ENCODE measurements around the gene DDX10. TPM values are rescaled to one million over a fixed set of nuclear protein-coding genes. Genes with fewer than 3 reads are reported as not detected.

Gene DDX10
- total and polyA plus RNA-seq, 7 donors = 10.0 to 18.0 (median 11.4) TPM

DNA sequence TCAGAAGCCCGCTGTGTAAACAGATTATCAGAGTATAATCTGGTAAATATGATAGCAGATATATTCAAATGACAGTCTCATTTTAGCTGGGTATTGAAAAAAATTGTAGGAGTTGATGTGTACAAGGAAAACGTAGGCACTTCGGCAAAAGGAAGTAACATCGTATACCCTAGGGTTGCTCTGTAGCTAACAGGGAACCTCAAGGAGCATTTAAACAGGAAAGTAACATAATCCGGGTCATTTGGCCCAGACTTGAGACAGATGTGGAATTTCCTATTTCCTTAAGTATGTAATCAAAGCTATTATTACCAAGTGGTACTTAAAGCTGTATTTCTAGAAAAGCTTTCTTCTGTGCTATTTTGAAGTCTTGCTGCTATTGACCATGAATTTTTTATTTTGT, 215.6 kb downstream of the DDX10 start:
- ATAC-seq (no peak), DNase-seq (no peak)
- Histone ChIP-seq H3K36me3 (ENCODE audit: insufficient read depth in 1 of 2, low read depth in 1 of 2) (no peaks in the 10 kb centered on the region), H3K9me3 (no peaks in the 10 kb centered on the region), H3K4me3 (no peak overlapping the region), H3K4me1 (peaks cover 5% of the 10 kb centered on the region), H3K27ac (no peak overlapping the region), H3K27me3 (ENCODE audit: insufficient read depth in 3 of 3, low read length in 2 of 3) (no peaks in the 10 kb centered on the region)
- intact Hi-C loops (cut with DNase I) = no loop called here
- WGBS, 3 donors = 52 to 57% (median 55%) methylated on average over 5 of the region's 5 CpGs
- TF ChIP-seq, protein P1, sequence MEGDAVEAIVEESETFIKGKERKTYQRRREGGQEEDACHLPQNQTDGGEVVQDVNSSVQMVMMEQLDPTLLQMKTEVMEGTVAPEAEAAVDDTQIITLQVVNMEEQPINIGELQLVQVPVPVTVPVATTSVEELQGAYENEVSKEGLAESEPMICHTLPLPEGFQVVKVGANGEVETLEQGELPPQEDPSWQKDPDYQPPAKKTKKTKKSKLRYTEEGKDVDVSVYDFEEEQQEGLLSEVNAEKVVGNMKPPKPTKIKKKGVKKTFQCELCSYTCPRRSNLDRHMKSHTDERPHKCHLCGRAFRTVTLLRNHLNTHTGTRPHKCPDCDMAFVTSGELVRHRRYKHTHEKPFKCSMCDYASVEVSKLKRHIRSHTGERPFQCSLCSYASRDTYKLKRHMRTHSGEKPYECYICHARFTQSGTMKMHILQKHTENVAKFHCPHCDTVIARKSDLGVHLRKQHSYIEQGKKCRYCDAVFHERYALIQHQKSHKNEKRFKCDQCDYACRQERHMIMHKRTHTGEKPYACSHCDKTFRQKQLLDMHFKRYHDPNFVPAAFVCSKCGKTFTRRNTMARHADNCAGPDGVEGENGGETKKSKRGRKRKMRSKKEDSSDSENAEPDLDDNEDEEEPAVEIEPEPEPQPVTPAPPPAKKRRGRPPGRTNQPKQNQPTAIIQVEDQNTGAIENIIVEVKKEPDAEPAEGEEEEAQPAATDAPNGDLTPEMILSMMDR (IDR thresholded peaks at IDR 0.05) = no peak

DNA sequence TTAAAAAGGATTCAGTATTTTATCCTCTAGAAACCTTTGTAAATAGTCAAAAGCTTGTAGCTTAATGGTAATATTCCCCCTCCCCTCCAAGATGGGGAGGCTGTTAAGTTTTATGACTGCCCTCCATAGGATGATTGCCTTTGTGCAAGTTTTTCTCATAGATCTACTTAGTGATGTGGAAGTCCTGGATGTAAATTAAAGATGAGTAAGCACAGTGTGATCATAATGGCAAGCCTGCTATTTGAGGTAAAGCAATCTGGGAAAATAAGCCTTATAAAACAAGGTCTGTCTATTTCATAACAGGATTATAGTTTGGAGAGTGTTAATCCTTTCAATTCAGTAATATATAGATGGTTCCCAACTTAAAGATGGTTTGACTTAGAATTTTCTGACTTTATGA, 216.3 kb downstream of the DDX10 start:
- Histone ChIP-seq H3K36me3 (ENCODE audit: insufficient read depth in 1 of 2, low read depth in 1 of 2) (no peaks in the 10 kb centered on the region), H3K27ac (no peak overlapping the region), H3K4me1 (peaks cover 7% of the 10 kb centered on the region), H3K4me3 (no peak overlapping the region), H3K27me3 (ENCODE audit: insufficient read depth in 3 of 3, low read length in 2 of 3) (no peaks in the 10 kb centered on the region), H3K9me3 (no peaks in the 10 kb centered on the region)
- intact Hi-C loops (cut with DNase I) = no loop called here
- no peak for DNase-seq
- no peak for ATAC-seq
- TF ChIP-seq, protein P1 (IDR thresholded peaks at IDR 0.05) = no peak

DNA sequence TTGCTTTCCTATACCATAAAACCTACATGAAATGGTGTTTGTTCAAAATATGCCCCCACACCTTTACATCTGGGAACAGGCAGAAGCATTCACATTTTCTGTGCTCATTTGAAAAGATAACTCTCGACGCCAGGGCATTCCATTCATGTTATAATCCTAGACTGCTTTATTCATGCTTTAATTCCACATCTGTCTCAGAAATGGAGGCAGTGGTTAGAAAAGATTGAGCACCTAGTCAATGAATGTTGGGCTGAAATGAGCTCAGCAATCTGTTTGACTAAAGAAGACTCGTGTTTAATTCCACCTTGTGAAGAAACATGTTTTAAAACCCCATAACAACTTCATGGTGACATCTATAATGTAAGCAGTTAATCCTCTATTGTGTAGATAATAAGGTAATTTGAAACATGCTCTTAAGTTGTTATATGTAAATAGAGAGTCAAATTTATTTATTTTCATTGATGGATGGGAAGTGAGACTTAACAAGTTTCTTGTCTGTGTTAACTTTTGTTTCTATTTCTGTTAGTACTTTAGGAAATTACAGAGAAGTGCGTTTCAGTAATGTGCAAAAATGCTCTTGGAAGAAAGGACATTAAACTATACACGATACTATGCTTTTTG, 217.5 kb downstream of the DDX10 start:
- Histone ChIP-seq H3K9me3 (no peaks in the 10 kb centered on the region), H3K27ac (no peak overlapping the region), H3K27me3 (ENCODE audit: insufficient read depth in 3 of 3, low read length in 2 of 3) (no peaks in the 10 kb centered on the region), H3K36me3 (ENCODE audit: insufficient read depth in 1 of 2, low read depth in 1 of 2) (no peaks in the 10 kb centered on the region), H3K4me3 (no peak overlapping the region), H3K4me1 (peaks cover 7% of the 10 kb centered on the region)
- ATAC-seq = no peak
- intact Hi-C loops (cut with DNase I) = no loop called here
- WGBS, 3 donors = 77 to 82% (median 78%) methylated on average over 5 of the region's 5 CpGs
- TF ChIP-seq, protein P1 (IDR thresholded peaks at IDR 0.05) = no peak
- DNase-seq = no peak

DNA sequence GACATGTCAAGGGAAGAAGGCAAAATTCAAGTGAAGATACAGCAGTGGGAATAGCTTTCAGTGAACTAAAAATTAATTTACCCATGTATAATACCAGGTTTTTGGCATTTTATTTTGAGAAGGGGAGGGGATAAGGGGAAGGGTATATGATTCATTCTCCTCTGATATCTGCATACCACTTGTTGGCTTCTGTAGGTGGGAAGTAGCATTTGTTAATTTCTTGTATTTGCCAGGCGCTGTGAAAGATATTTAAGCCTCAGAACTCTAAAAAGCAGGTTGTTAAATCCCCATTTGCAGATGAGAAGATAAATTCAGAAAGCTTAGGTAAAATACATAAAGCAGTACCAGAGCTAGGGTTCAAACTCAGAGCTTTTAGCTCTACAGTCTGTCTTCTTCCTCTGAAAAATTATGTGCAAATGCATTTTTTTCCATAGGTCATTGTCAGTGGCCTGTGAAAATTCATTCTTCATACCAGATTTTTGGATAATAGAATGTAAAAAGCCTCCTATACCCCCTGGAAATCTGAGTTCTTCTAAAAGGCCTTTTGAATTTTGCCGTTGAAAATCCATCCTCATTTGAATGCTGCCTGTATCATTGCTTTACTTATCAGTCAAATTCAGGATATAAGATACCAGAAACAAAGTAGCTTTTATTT, 221.3 kb downstream of the DDX10 start:
- no peak overlapping the region for H3K4me3 ChIP-seq
- TF ChIP-seq, protein P1 (IDR thresholded peaks at IDR 0.05) = no peak
- DNase-seq = no peak
- WGBS, 3 donors = 63 to 71% (median 70%) methylated on average over 2 of the region's 2 CpGs
- H3K27ac ChIP-seq = no peak overlapping the region
- H3K27me3 ChIP-seq (ENCODE audit: insufficient read depth in 3 of 3, low read length in 2 of 3) = no peaks in the 10 kb centered on the region
- intact Hi-C loops (cut with DNase I) = no loop called here
- no peaks in the 10 kb centered on the region for H3K9me3 ChIP-seq
- H3K36me3 ChIP-seq (ENCODE audit: insufficient read depth in 1 of 2, low read depth in 1 of 2) = no peaks in the 10 kb centered on the region
- peaks cover 22% of the 10 kb centered on the region for H3K4me1 ChIP-seq
- no peak for ATAC-seq

DNA sequence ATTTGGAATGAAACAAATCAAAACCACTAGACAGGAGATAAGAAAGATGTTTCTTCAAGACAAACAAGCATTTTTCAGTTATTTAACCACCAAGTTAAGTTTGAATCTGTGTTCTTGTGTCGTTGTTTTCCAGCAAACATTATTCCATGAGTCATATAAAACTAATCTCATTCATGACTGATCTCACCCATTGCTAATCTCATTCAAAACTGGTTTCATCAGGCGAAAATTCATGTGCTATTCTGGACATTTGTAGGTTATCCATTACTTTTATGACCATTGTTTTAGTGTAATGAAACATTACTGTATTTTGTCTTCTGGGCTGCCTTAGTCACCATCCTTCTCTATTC, 221.8 kb downstream of the DDX10 start:
- TF ChIP-seq, protein P1 (IDR thresholded peaks at IDR 0.05) = no peak
- ATAC-seq (no peak), DNase-seq (no peak)
- Histone ChIP-seq H3K4me1 (peaks cover 27% of the 10 kb centered on the region), H3K36me3 (ENCODE audit: insufficient read depth in 1 of 2, low read depth in 1 of 2) (no peaks in the 10 kb centered on the region), H3K27me3 (ENCODE audit: insufficient read depth in 3 of 3, low read length in 2 of 3) (no peaks in the 10 kb centered on the region), H3K9me3 (no peaks in the 10 kb centered on the region), H3K4me3 (no peak overlapping the region), H3K27ac (no peak overlapping the region)
- intact Hi-C loops (cut with DNase I) = no loop called here
- 62 to 75% (median 65%) methylated on average over 2 of the region's 2 CpGs for WGBS, 3 donors

Measured in psoas muscle (tissue), 8 donors.